Inferior parietal cortex (tissue), 1 donor: ENCODE measurements around the gene SH3RF3.

ENCODE experiments used
- DNase-seq: peaks from one replicate; pipeline ENCODE4 v3.0.0-alpha.2; 2016; ENCODE audit errors: extremely low spot score

SH3RF3 gene

GRCh38 chr2:109452318-109453305 is 323.6 kb downstream of the SH3RF3 start:
- DNase-seq: no peak

DNA sequence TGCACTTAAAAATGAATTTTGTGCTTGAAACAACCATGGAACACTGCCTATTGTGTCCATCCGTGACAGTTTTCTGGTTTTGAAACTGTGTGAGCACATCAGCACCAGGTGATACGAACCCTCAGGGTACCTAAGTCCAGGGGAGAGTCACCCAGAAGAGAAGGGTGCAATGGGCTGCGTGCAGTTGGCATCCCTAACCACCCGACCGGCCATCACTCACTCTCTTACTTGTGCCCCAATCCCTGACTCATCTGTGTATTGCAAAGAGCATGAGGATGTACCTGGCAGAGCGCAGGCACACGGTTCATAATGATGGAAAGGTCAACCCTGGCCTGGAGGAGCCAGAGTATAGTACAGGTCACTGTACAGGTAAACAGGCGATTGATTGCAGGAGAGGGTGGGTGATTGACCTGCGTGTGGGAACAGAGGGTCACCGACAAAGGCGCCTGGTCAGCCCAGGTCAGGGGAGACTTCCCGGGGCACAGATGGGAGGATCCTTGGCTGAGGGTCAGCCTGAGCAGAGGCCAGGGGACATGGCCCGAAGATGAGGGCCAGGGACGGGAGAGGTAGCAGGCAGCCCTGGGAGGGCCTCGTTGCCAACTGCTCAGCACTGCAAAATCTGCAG is 324.5 kb downstream of the SH3RF3 start:
- no peak for DNase-seq

DNA sequence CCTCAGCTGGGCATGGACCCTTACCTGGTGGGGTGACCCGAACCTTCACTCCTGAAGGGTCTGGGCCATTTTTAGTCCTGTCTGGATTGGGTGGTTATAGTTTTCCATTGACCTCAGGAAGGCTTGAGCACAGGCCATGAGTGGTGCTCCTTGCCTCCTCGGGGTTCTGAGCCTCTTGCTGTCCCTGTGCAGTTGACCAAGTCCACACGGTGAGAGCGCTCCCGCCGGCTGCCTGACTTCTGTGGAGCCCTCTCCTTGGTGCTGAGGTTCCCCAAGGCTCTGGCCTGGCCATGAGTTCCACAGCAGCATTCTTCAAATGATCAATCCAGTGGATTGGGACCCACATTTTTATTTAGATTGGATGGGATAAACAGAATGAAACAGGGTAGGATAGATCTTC is 325.3 kb downstream of the SH3RF3 start:
- DNase-seq: no peak

GRCh38 chr2:109454765-109455394 is 325.9 kb downstream of the SH3RF3 start:
- DNase-seq: no peak

DNA sequence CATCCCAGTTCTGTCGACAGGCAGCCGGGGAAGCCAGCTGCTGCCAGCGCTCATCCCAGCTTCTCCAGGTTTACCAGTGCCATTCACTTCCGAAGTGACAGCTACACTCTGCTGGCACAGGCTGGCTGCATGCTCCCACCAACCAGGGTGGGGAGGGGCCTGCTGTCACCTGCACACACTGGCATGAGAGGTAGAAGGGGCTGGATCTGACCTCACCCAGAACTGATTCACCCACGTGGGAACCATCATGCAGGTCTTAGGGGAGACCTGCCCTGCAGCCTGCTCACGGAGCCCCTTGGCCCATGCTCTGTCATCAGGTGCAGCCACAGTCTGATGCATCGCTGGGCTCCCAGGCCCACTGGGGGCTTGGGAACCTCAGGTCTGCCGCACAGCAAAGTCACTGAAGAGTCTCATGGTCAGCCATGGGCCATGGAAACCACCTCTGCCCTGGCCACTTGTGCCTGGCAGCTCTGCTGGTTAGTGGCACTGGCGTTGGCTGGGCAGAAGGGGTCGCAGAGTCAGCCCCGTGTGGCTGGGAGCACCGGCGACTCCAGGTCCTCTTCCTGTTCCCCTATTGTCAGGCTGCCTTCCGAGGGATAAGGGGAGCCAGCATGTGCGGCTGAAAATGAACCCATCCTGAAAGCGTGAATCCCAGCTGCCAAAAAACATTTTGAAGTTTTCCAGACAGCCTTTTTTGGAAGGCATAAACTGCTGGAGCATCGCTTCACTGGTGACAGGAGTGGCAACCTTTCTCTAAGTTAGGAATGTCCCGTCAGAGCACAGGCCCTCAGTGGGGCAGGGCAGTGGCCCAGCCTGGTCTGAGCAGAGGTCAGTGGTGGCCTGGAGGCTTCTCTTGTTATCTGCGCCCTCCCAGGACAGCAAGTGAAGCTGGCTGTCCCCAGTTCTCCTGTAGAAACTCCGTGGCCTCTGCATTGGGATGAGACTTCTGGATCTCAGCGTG is 327.0 kb downstream of the SH3RF3 start:
- no peak for DNase-seq

DNA sequence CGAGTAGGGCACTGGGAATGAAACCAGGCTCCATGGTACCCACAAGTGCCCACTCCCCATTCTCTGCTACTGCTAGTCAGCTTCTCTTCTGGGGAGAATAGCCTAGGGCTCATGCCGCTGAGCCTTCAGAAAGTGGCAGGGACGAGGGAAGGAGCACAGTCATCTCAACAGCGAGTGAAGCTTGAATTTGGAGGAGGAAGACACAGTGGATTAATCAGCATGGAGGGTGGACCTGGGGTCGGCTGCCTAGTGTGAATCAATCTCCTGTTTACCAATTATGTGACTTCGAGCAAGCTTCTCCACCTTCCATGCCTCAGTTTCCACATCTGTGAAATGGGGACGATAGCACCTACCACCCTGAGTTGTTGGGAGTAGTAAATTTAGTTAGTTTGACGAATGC is 327.8 kb downstream of the SH3RF3 start:
- no peak for DNase-seq

DNA sequence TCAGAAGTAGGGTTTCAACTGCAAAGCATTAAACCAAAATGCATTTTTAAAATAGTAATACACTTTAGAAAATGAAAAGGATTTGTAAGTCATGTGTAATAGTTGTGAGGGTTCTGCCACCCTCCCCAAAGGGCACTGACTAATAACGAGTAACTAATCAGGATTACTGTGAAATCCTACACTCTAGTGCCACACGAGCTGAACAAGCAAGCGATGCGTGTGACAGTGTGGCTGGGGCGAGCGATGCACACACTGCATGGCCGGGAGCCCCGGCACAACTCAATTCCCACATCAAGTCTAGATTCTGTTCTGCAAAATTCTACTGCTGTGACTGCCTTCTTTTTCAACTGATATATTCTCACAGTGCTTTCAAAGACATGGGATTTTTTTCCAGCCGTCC is 328.4 kb downstream of the SH3RF3 start:
- no peak for DNase-seq

DNA sequence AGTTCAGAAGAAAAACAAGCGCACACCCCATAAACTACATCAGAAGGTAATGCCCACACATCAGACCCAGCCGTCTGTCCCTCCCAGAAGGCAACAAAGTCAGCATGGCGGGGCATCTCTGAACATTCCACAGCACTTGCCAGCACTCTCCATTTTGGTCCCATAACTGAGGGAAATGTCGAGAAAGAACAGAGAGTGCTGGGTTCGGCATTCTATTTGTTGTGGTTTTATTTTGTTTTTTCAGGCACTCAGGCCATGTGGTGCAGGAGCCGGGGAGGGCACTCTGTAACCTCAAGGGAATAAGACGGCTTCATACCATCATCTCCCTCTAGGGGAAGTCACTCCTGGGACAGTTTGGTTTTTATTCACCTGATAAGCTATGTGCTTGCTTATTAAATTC is 328.8 kb downstream of the SH3RF3 start:
- DNase-seq: no peak

- DNase-seq: no peak
These were observed 329.5 kb downstream of the SH3RF3 start for GRCh38 chr2:109458512-109458911.

DNA sequence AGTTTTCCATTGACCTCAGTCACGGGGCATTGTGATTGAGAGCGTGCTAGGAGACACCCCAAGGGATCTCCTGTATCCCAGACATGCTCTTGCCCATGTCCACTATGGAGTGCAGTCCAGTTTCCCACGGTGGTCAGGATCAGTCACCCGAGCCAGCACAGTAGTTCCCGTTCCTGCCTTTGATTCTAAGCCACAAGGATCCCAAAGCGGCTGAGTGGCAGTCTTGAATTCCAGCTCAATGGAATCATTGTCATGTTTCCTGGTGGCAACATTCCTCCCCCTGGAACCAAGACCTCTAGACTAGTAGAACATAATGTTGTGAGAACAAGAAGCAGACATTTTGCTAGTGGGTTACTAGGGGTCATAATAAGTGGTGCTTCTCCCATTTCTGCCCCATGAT is 330.5 kb downstream of the SH3RF3 start:
- no peak for DNase-seq

- DNase-seq: no peak
These were observed 331.7 kb downstream of the SH3RF3 start for GRCh38 chr2:109460553-109461324.

DNA sequence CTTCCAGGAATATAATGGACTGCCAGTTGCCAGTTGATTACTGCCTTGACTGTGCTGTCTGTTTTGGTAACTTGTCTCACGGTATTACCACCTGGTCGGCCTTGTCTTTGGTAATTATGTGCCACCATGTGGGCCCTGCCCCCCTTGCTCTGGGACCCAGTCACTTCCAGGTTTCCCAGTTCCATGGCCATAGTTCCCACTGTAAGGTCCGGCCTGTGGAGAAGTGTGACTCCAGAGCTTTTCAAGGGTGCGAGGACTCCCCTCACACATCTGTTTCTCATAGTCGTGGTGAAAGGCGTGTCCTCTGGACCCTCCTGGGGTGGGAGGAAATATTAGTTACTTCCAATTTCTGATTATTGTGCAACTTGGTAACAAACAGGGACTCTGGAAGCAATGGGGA is 334.2 kb downstream of the SH3RF3 start:
- no peak for DNase-seq

DNA sequence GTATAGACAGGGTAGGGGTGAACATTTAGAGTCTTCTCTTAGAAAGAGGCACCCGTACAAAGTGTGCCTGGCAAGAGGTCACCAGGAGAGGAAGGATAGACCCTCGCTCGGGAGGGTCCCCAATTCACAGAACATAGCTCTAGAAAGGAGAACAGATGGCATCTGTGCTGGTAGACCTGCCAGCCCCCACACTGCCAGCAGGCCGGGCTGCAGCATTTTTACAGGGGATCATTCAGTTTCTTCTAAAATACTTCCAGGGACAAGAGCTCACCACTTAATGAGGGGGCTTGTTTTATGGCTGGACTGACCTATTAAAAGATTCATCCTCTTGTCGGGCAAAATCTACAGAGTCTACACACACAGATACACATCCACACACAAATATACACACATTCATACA is 334.9 kb downstream of the SH3RF3 start:
- no peak for DNase-seq

DNA sequence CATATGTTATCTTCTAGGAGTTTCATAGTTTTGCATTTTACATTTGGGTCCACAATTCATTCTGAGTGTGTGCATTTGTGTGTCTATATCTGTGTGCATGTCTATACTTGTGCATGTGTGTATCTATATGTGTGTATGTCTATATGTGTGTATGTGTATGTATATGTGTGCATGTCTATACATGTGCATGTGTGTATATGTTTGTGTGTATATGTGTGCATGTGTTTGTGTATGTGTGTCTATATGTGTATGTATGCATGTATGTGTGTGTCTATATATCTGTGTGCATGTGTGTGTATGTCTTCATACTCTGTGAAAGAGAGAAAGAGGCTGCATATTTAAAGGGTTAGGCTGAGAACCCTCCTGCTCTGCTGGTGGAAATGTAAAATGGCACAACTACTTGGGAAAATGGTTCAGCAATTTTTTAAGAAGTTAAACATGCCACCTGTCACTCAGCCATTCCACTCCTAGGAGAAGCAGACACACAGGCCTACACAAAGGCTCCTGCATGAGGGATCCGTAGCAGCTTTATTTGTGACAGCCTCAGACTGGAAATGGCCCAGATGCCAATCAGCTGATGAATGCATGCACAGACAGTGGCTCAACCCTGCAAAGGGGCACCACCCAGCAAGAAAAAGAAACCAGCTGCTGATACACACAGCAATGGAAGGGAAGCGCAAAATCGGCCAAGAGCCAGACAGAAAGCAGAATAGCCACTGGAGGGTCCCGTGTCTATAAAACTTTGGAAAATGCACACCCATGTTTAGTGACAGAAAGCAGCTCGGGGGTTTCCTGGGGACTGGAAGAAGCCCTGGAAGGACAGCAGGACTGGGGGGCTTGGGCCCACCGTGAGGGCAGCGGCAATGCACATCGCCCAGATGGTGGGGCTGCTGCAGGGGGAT is 337.9 kb downstream of the SH3RF3 start:
- no peak for DNase-seq

DNA sequence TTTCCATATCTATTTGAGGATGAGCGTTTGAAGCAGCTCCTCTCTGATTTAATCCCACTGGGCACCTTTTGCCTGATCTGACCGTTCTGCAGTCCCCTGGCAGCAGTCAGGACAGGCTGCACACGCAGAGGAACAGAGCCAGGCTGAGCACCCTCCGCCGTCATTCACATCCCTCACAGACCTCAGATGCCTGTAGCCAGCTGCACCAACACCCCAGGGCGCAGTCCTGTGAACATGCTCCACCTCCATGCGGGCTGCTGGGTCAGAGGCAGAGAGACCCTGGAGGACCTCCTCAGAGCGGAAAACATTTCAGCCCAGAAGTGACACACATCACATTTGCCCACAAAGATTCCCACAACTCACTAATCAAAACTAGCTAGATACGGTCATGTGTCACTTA is 338.7 kb downstream of the SH3RF3 start:
- no peak for DNase-seq

GRCh38 chr2:109468893-109469292 is 339.9 kb downstream of the SH3RF3 start:
- DNase-seq: no peak

DNA sequence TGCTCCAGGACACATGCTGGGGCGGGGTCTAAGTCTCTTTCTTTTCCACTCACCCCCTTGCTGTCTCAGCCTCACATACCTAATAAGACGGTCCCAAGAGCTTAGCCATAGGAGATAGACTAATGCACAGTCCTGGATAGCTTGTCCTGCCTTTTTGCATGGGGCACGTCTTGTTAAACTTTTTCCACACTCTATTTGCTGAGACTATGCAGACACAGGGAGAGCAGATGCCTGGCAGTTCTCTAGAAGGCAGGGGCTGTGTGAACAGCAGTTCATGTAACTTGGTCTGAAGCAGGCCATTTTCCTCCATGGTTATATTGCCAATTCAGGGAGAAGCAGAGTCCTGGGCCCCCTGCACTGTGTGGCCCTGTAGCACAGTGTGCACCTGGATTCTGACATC is 342.7 kb downstream of the SH3RF3 start:
- no peak for DNase-seq

DNA sequence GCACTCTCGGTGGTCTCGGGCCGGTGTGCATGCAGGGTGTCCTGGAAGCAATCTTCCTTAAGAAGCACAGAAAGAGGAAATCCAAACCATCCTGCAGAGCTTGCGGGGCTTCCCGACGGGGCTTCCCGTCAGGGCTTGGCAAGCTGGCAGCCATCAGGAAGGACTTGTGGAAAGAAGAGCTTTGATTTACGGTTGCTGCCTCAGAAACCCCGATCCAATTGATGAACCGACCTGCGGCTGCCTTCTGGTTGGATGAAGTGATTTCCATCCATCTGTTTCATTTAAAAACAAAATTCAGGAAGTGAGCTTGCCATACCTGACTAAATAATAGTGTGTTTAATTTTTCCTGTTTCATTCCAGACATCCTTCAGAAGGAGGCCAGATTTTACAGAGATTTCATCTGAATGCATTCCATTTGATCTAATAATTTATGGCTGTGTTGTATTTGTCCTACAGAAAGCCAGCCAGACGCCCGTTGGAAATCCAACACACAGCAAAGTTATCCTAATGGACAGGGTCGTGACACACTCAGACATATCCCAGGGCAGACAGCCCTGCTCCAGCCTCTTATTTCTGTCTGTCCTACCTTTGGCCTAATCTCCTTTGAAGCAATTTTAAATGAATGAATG is 343.4 kb downstream of the SH3RF3 start:
- no peak for DNase-seq

GRCh38 chr2:109472974-109473373 is 344.0 kb downstream of the SH3RF3 start:
- no peak for DNase-seq
